Measurements from ENCODE around the gene TAF15. TPM values are rescaled to one million over a fixed set of nuclear protein-coding genes. Genes with fewer than 3 reads are reported as not detected.

Gene TAF15
- total RNA-seq, 1 experiment from 2014 or later = 48.8 TPM

- no peak for DNase-seq (ENCODE audit: extremely low read depth, low read depth)
Measured at GRCh38 chr17:35812456-35812855, 3.2 kb downstream of the TAF15 start.

GRCh38 chr17:35816723-35817122 lies 7.4 kb downstream of the TAF15 start:
- no peak for DNase-seq (ENCODE audit: extremely low read depth, low read depth)

- no peak for DNase-seq (ENCODE audit: extremely low read depth, low read depth)
Measured at GRCh38 chr17:35817196-35817595, 7.9 kb downstream of the TAF15 start.

GRCh38 chr17:35819455-35819854 lies 10.2 kb downstream of the TAF15 start:
- no peak for DNase-seq (ENCODE audit: extremely low read depth, low read depth)

GRCh38 chr17:35821308-35821707 lies 12.0 kb downstream of the TAF15 start:
- DNase-seq (ENCODE audit: extremely low read depth, low read depth) = no peak

GRCh38 chr17:35825206-35825605 lies 15.9 kb downstream of the TAF15 start:
- DNase-seq (ENCODE audit: extremely low read depth, low read depth) = no peak

- DNase-seq (ENCODE audit: extremely low read depth, low read depth) = no peak
Measured at GRCh38 chr17:35841101-35841500, 31.8 kb downstream of the TAF15 start.

GRCh38 chr17:35841505-35841904 lies 32.2 kb downstream of the TAF15 start:
- no peak for DNase-seq (ENCODE audit: extremely low read depth, low read depth)

- DNase-seq (ENCODE audit: extremely low read depth, low read depth) = no peak
Measured at GRCh38 chr17:35842239-35842638, 33.0 kb downstream of the TAF15 start.

- DNase-seq (ENCODE audit: extremely low read depth, low read depth) = no peak
Measured at GRCh38 chr17:35843698-35844097, 34.4 kb downstream of the TAF15 start.

- no peak for DNase-seq (ENCODE audit: extremely low read depth, low read depth)
Measured at GRCh38 chr17:35844547-35844946, 35.3 kb downstream of the TAF15 start.

GRCh38 chr17:35846055-35846809 lies 36.9 kb downstream of the TAF15 start:
- no peak for DNase-seq (ENCODE audit: extremely low read depth, low read depth)

GRCh38 chr17:35847006-35847405 lies 37.7 kb downstream of the TAF15 start:
- DNase-seq (ENCODE audit: extremely low read depth, low read depth) = no peak

GRCh38 chr17:35847633-35848373 lies 38.5 kb downstream of the TAF15 start:
- no peak for DNase-seq (ENCODE audit: extremely low read depth, low read depth)

- DNase-seq (ENCODE audit: extremely low read depth, low read depth) = peak; percentile 70
Measured at GRCh38 chr17:35849469-35850348, 40.4 kb downstream of the TAF15 start.

- no peak for DNase-seq (ENCODE audit: extremely low read depth, low read depth)
Measured at GRCh38 chr17:35855965-35856364, 46.7 kb downstream of the TAF15 start.

GRCh38 chr17:35856603-35857002 lies 47.3 kb downstream of the TAF15 start:
- no peak for DNase-seq (ENCODE audit: extremely low read depth, low read depth)

- DNase-seq (ENCODE audit: extremely low read depth, low read depth) = no peak
Measured at GRCh38 chr17:35864853-35865252, 55.6 kb downstream of the TAF15 start.

GRCh38 chr17:35865412-35866340 lies 56.4 kb downstream of the TAF15 start:
- no peak for DNase-seq (ENCODE audit: extremely low read depth, low read depth)

- no peak for DNase-seq (ENCODE audit: extremely low read depth, low read depth)
Measured at GRCh38 chr17:35866341-35866950, 57.2 kb downstream of the TAF15 start.
